Measurements from ENCODE around the gene RAB33B.

RAB33B gene

GRCh38 chr4:139511320-139511719 lies 57.4 kb downstream of the RAB33B start:
- DNase-seq, result no peak

- DNase-seq, result no peak
These were observed 60.6 kb downstream of the RAB33B start for GRCh38 chr4:139514382-139515059.

GRCh38 chr4:139515531-139515958 lies 61.6 kb downstream of the RAB33B start:
- no peak for DNase-seq

GRCh38 chr4:139521754-139522401 lies 68.0 kb downstream of the RAB33B start:
- DNase-seq, result no peak

GRCh38 chr4:139522457-139522856 lies 68.5 kb downstream of the RAB33B start:
- no peak for DNase-seq

- no peak for DNase-seq
These were observed 69.2 kb downstream of the RAB33B start for GRCh38 chr4:139523076-139523475.

- DNase-seq, result no peak
These were observed 70.2 kb downstream of the RAB33B start for GRCh38 chr4:139524062-139524631.

GRCh38 chr4:139525414-139525813 lies 71.5 kb downstream of the RAB33B start:
- no peak for DNase-seq

Measured in NCI-H1092 (cell line).